Ecto neural progenitor cell (in vitro differentiated cells): ENCODE data around the gene TBC1D5.
A peak's percentile ranks its signal among the peaks of the same experiment; 100 is the strongest.

Source experiments
- DNase-seq: peaks from one replicate; pipeline ENCODE4 v3.0.0-alpha.2; 2018; ENCODE audit warnings: low spot score

TBC1D5 gene

GRCh38 chr3:17217588-17217987 is 524.8 kb downstream of the TBC1D5 start:
- DNase-seq: no peak

GRCh38 chr3:17213102-17213501 is 529.3 kb downstream of the TBC1D5 start:
- no peak for DNase-seq

- no peak for DNase-seq
Observed at GRCh38 chr3:17207979-17208378, 534.5 kb downstream of the TBC1D5 start.

GRCh38 chr3:17207019-17207418 is 535.4 kb downstream of the TBC1D5 start:
- no peak for DNase-seq

GRCh38 chr3:17204049-17204650 is 538.3 kb downstream of the TBC1D5 start:
- no peak for DNase-seq

- no peak for DNase-seq
Observed at GRCh38 chr3:17201538-17201937, 540.9 kb downstream of the TBC1D5 start.

- DNase-seq: no peak
Observed at GRCh38 chr3:17195856-17196604, 546.4 kb downstream of the TBC1D5 start.

GRCh38 chr3:17195192-17195611 is 547.2 kb downstream of the TBC1D5 start:
- DNase-seq: no peak

- no peak for DNase-seq
Observed at GRCh38 chr3:17194116-17194515, 548.3 kb downstream of the TBC1D5 start.

GRCh38 chr3:17192995-17193394 is 549.4 kb downstream of the TBC1D5 start:
- no peak for DNase-seq

GRCh38 chr3:17190353-17191078 is 551.9 kb downstream of the TBC1D5 start:
- no peak for DNase-seq

GRCh38 chr3:17188378-17188777 is 554.1 kb downstream of the TBC1D5 start:
- no peak for DNase-seq

GRCh38 chr3:17187589-17188184 is 554.7 kb downstream of the TBC1D5 start:
- no peak for DNase-seq

GRCh38 chr3:17183951-17184550 is 558.4 kb downstream of the TBC1D5 start:
- no peak for DNase-seq

- DNase-seq: no peak
Observed at GRCh38 chr3:17182166-17182565, 560.3 kb downstream of the TBC1D5 start.

GRCh38 chr3:17181413-17181907 is 561.0 kb downstream of the TBC1D5 start:
- DNase-seq: no peak

GRCh38 chr3:17179381-17180205 is 562.8 kb downstream of the TBC1D5 start:
- DNase-seq: no peak

- no peak for DNase-seq
Observed at GRCh38 chr3:17176757-17177156, 565.7 kb downstream of the TBC1D5 start.

GRCh38 chr3:17175187-17175807 is 567.1 kb downstream of the TBC1D5 start:
- DNase-seq: no peak

GRCh38 chr3:17166369-17166768 is 576.1 kb downstream of the TBC1D5 start:
- DNase-seq: no peak

- DNase-seq: peak; percentile 18
Observed at GRCh38 chr3:17162116-17162515, 580.3 kb downstream of the TBC1D5 start.
